Measurements from ENCODE around the gene CNTNAP5. TPM values are rescaled to one million over a fixed set of nuclear protein-coding genes. Genes with fewer than 3 reads are reported as not detected.

Gene CNTNAP5
- total RNA-seq, 1 donor from 2014 or later = not detected

GRCh38 chr2:124426625-124427024 is 401.5 kb downstream of the CNTNAP5 start:
- H3K27me3 Mint-ChIP-seq (ENCODE audit: insufficient read depth, low read depth) = no peaks in the 10 kb centered on the region
- Histone ChIP-seq H3F3A (ENCODE audit: low read depth) (no peaks in the 10 kb centered on the region), H3K9ac (no peak overlapping the region), H3K27me3 (no peaks in the 10 kb centered on the region), H3K4me1 (no peaks in the 10 kb centered on the region), H3K36me3 (no peaks in the 10 kb centered on the region), H4K20me1 (ENCODE audit: low read depth) (no peaks in the 10 kb centered on the region), H3K9me3 (ENCODE audit: low read depth) (no peaks in the 10 kb centered on the region), H3K79me2 (ENCODE audit: low read depth) (no peaks in the 10 kb centered on the region), H3K27ac (no peak overlapping the region), H2AFZ (replicated peaks) (no peak overlapping the region), H3K4me3 (no peak overlapping the region), H3K4me2 (no peak overlapping the region)
- no peaks in the 10 kb centered on the region for H3K36me3 Mint-ChIP-seq
- no peak overlapping the region for H3K27ac Mint-ChIP-seq
- no peaks in the 10 kb centered on the region for H3K9me3 Mint-ChIP-seq
- H3K4me1 Mint-ChIP-seq = no peaks in the 10 kb centered on the region
- TF ChIP-seq EZH2 (IDR thresholded peaks at IDR 0.05) = no peak
- TF ChIP-seq EZH2phosphoT487 (IDR thresholded peaks at IDR 0.05) = no peak
- TF ChIP-seq CTCF (IDR thresholded peaks at IDR 0.05) = no peak
- no peak overlapping the region for H3K4me3 Mint-ChIP-seq
- DNase-seq (ENCODE audit: low spot score) = no peak

- Histone ChIP-seq H4K20me1 (ENCODE audit: low read depth) (no peaks in the 10 kb centered on the region), H3K4me3 (no peak overlapping the region), H3K9ac (no peak overlapping the region), H3K4me1 (no peaks in the 10 kb centered on the region), H3K27ac (no peak overlapping the region), H3K9me3 (ENCODE audit: low read depth) (no peaks in the 10 kb centered on the region), H3K79me2 (ENCODE audit: low read depth) (no peaks in the 10 kb centered on the region), H3K36me3 (no peaks in the 10 kb centered on the region), H3K27me3 (no peaks in the 10 kb centered on the region), H2AFZ (replicated peaks) (no peak overlapping the region), H3K4me2 (no peak overlapping the region), H3F3A (ENCODE audit: low read depth) (no peaks in the 10 kb centered on the region)
- no peaks in the 10 kb centered on the region for H3K36me3 Mint-ChIP-seq
- peak; percentile 47 for DNase-seq (ENCODE audit: low spot score)
- H3K4me1 Mint-ChIP-seq = peaks cover 5% of the 10 kb centered on the region
- no peak overlapping the region for H3K27ac Mint-ChIP-seq
- no peaks in the 10 kb centered on the region for H3K9me3 Mint-ChIP-seq
- peaks cover 2% of the 10 kb centered on the region for H3K27me3 Mint-ChIP-seq (ENCODE audit: insufficient read depth, low read depth)
- no peak overlapping the region for H3K4me3 Mint-ChIP-seq
- TF ChIP-seq CTCF (IDR thresholded peaks at IDR 0.05) = no peak
- TF ChIP-seq EZH2phosphoT487 (IDR thresholded peaks at IDR 0.05) = no peak
- TF ChIP-seq EZH2 (IDR thresholded peaks at IDR 0.05) = no peak
Measured at GRCh38 chr2:124437811-124438210, 412.7 kb downstream of the CNTNAP5 start.

GRCh38 chr2:124450481-124450880 is 425.4 kb downstream of the CNTNAP5 start:
- no peaks in the 10 kb centered on the region for H3K36me3 ChIP-seq
- H3K79me2 ChIP-seq (ENCODE audit: low read depth) = no peaks in the 10 kb centered on the region
- Mint-ChIP-seq H3K9me3 (peaks cover 2% of the 10 kb centered on the region), H3K4me1 (no peaks in the 10 kb centered on the region), H3K4me3 (no peak overlapping the region), H3K27ac (no peak overlapping the region), H3K36me3 (no peaks in the 10 kb centered on the region), H3K27me3 (ENCODE audit: insufficient read depth, low read depth) (no peaks in the 10 kb centered on the region)
- no peaks in the 10 kb centered on the region for H3K27me3 ChIP-seq
- H4K20me1 ChIP-seq (ENCODE audit: low read depth) = no peaks in the 10 kb centered on the region
- TF ChIP-seq EZH2phosphoT487 (IDR thresholded peaks at IDR 0.05) (no peak), CTCF (IDR thresholded peaks at IDR 0.05) (no peak), EZH2 (IDR thresholded peaks at IDR 0.05) (no peak)
- no peak for DNase-seq (ENCODE audit: low spot score)
- H3K9me3 ChIP-seq (ENCODE audit: low read depth) = no peaks in the 10 kb centered on the region
- no peak overlapping the region for H2AFZ ChIP-seq (replicated peaks)
- no peak overlapping the region for H3K27ac ChIP-seq
- no peak overlapping the region for H3K9ac ChIP-seq
- H3F3A ChIP-seq (ENCODE audit: low read depth) = no peaks in the 10 kb centered on the region
- H3K4me1 ChIP-seq = no peaks in the 10 kb centered on the region
- no peak overlapping the region for H3K4me2 ChIP-seq
- H3K4me3 ChIP-seq = no peak overlapping the region
